HepG2 (cell line): ENCODE results near the gene TASOR2. TPM values are rescaled to one million over a fixed set of nuclear protein-coding genes. Genes with fewer than 3 reads are reported as not detected.

ENCODE experiments used
- IRF2 ChIP-seq: IDR thresholded peaks from 2 replicates; pipeline ENCODE4 v1.6.1; 2018; ENCODE audit warnings: missing genetic modification reagents, missing compliant biosample characterization
- PHF20 ChIP-seq: sonication (generic); formaldehyde crosslinking; IDR thresholded peaks from 2 replicates; pipeline ENCODE4 v1.5.0; 2020; ENCODE audit warnings: mild to moderate bottlenecking, missing genetic modification reagents
- RORA ChIP-seq: sonication (generic); formaldehyde crosslinking; IDR thresholded peaks from 2 replicates; pipeline ENCODE4 v1.5.0; 2020; ENCODE audit warnings: mild to moderate bottlenecking, missing genetic modification reagents, moderate library complexity
- ZNF446 ChIP-seq: sonication (generic); formaldehyde crosslinking; IDR thresholded peaks from 2 replicates; pipeline ENCODE4 v1.5.0; 2020; ENCODE audit warnings: mild to moderate bottlenecking, missing genetic modification reagents
- ZNF83 ChIP-seq: sonication (generic); formaldehyde crosslinking; IDR thresholded peaks from 2 replicates; pipeline ENCODE4 v1.4.0; 2020; ENCODE audit warnings: missing genetic modification reagents, mild to moderate bottlenecking, borderline replicate concordance
- polyA plus RNA-seq, 8 experiments: library from polyadenylated mRNA; depleted of rRNA in 3 of 8; stranded (reverse) in 7 of 8; unstranded in 1 of 8; fragments of >200 nt; fragmentation: Illumina TruSeq in 4 of 8; extraction: Trizol in 4 of 8; gene quantifications; 2 replicates each; pipeline versions ENCODE4 v1.2.1 to v1.2.3, GENCODE V29; 2011 to 2016; ENCODE audit warnings: low read depth in 4 of 8, missing spikeins in 1 of 8, mixed read lengths in 1 of 8; ENCODE audit not compliant: insufficient read depth in 1 of 8
- total RNA-seq, 5 experiments: library from RNA; depleted of rRNA; stranded (reverse); fragments of >200 nt; fragmentation: Illumina TruSeq; extraction: Trizol; gene quantifications; 2 replicates each; pipeline ENCODE4 v1.2.3, GENCODE V29; 2016; ENCODE audit warnings: low read depth in 1 of 5
- TF ChIP-seq, protein P1 (sequence below), 2 experiments: sonication (generic) in 1 of 2; formaldehyde crosslinking in 1 of 2; IDR thresholded peaks; 2 replicates each; pipeline versions ENCODE4 v1.6.1 to v1.9.0; 2014 to 2022; ENCODE audit warnings: antibody characterized with exemption in 1 of 2, borderline replicate concordance in 1 of 2, inconsistent platforms in 1 of 2, low read depth in 1 of 2, missing genetic modification reagents in 1 of 2
- TF ChIP-seq, protein P2 (sequence below): sonication (generic); IDR thresholded peaks from 2 replicates; pipeline ENCODE4 v1.6.1; 2016; ENCODE audit warnings: low read depth, borderline replicate concordance
- TF ChIP-seq, protein P3 (sequence below): IDR thresholded peaks from 2 replicates; pipeline ENCODE4 v1.6.1; 2018; ENCODE audit warnings: missing genetic modification reagents
- TF ChIP-seq, protein P4 (sequence below): sonication (generic); formaldehyde crosslinking; IDR thresholded peaks from 2 replicates; pipeline ENCODE4 v1.5.0; 2020; ENCODE audit warnings: mild to moderate bottlenecking, missing genetic modification reagents, borderline replicate concordance
- TF ChIP-seq, protein P5 (sequence below): sonication (generic); formaldehyde crosslinking; IDR thresholded peaks from 2 replicates; pipeline ENCODE4 v1.4.0; 2020; ENCODE audit warnings: missing genetic modification reagents, borderline replicate concordance

Gene TASOR2
- total and polyA plus RNA-seq, 2 of the 13 experiments (the other 11 are each of a cell fraction or from before 2014, with no cell fraction given), result 24.2 to 55.3 TPM

DNA sequence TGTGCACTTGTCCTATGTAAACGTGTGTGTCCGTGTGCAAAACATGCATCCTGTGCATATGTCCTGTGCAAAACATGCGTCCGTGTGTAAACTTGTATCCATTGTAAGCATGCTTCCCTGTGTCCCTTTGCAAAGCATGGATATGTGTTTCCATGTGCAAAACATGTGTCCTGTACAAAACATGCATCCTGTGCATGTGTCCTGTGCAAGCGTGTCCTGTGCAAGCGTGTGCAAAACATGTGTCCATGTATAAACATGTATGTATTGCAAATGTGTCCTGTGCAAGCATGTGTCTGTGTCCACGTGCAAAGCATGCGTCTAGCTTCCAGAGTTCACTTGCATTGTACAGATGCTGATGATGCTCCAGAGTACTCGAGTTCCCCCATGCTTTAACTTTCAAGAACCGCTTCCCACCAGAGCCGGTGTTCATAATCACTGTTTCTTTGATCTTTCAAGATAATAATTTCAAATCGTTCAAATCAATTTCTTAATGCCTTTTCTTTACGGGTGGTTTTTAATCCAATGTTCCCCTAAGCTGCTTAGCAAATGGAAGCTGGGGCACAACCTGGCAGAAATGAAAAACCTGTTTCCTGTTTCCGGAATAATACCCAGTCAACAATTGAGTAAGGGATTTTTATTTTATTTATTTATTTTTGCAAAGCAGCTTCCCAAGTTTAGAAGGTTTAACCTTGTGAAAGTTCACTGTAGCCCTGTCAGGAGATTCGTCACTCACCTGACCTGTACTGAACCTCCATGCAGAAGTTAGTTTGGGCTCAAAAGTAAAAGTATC, 17.6 kb upstream of the TASOR2 start (continued):
- TF ChIP-seq, protein P1, sequence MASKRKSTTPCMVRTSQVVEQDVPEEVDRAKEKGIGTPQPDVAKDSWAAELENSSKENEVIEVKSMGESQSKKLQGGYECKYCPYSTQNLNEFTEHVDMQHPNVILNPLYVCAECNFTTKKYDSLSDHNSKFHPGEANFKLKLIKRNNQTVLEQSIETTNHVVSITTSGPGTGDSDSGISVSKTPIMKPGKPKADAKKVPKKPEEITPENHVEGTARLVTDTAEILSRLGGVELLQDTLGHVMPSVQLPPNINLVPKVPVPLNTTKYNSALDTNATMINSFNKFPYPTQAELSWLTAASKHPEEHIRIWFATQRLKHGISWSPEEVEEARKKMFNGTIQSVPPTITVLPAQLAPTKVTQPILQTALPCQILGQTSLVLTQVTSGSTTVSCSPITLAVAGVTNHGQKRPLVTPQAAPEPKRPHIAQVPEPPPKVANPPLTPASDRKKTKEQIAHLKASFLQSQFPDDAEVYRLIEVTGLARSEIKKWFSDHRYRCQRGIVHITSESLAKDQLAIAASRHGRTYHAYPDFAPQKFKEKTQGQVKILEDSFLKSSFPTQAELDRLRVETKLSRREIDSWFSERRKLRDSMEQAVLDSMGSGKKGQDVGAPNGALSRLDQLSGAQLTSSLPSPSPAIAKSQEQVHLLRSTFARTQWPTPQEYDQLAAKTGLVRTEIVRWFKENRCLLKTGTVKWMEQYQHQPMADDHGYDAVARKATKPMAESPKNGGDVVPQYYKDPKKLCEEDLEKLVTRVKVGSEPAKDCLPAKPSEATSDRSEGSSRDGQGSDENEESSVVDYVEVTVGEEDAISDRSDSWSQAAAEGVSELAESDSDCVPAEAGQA (IDR thresholded peaks at IDR 0.05; ENCODE audit: low read depth), result no peak
- TF ChIP-seq, protein P1 (CRISPR knock-in tag; IDR thresholded peaks at IDR 0.05; ENCODE audit: borderline replicate concordance), result no peak
- TF ChIP-seq ZNF446 (CRISPR knock-in tag) (no peak), IRF2 (CRISPR knock-in tag) (peak; percentile 8; the same call in 1 of the 2 replicates), RORA (CRISPR knock-in tag) (no peak), ZNF83 (CRISPR knock-in tag) (peak; percentile 59; the same call in 1 of the 2 replicates), PHF20 (CRISPR knock-in tag) (no peak)
- TF ChIP-seq, protein P2, sequence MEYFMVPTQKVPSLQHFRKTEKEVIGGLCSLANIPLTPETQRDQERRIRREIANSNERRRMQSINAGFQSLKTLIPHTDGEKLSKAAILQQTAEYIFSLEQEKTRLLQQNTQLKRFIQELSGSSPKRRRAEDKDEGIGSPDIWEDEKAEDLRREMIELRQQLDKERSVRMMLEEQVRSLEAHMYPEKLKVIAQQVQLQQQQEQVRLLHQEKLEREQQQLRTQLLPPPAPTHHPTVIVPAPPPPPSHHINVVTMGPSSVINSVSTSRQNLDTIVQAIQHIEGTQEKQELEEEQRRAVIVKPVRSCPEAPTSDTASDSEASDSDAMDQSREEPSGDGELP, result no peak
- TF ChIP-seq, protein P3, sequence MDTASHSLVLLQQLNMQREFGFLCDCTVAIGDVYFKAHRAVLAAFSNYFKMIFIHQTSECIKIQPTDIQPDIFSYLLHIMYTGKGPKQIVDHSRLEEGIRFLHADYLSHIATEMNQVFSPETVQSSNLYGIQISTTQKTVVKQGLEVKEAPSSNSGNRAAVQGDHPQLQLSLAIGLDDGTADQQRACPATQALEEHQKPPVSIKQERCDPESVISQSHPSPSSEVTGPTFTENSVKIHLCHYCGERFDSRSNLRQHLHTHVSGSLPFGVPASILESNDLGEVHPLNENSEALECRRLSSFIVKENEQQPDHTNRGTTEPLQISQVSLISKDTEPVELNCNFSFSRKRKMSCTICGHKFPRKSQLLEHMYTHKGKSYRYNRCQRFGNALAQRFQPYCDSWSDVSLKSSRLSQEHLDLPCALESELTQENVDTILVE (CRISPR knock-in tag), result no peak
- TF ChIP-seq, protein P4, sequence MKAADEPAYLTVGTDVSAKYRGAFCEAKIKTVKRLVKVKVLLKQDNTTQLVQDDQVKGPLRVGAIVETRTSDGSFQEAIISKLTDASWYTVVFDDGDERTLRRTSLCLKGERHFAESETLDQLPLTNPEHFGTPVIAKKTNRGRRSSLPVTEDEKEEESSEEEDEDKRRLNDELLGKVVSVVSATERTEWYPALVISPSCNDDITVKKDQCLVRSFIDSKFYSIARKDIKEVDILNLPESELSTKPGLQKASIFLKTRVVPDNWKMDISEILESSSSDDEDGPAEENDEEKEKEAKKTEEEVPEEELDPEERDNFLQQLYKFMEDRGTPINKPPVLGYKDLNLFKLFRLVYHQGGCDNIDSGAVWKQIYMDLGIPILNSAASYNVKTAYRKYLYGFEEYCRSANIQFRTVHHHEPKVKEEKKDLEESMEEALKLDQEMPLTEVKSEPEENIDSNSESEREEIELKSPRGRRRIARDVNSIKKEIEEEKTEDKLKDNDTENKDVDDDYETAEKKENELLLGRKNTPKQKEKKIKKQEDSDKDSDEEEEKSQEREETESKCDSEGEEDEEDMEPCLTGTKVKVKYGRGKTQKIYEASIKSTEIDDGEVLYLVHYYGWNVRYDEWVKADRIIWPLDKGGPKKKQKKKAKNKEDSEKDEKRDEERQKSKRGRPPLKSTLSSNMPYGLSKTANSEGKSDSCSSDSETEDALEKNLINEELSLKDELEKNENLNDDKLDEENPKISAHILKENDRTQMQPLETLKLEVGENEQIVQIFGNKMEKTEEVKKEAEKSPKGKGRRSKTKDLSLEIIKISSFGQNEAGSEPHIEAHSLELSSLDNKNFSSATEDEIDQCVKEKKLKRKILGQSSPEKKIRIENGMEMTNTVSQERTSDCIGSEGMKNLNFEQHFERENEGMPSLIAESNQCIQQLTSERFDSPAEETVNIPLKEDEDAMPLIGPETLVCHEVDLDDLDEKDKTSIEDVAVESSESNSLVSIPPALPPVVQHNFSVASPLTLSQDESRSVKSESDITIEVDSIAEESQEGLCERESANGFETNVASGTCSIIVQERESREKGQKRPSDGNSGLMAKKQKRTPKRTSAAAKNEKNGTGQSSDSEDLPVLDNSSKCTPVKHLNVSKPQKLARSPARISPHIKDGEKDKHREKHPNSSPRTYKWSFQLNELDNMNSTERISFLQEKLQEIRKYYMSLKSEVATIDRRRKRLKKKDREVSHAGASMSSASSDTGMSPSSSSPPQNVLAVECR (CRISPR knock-in tag), result no peak
- TF ChIP-seq, protein P5, sequence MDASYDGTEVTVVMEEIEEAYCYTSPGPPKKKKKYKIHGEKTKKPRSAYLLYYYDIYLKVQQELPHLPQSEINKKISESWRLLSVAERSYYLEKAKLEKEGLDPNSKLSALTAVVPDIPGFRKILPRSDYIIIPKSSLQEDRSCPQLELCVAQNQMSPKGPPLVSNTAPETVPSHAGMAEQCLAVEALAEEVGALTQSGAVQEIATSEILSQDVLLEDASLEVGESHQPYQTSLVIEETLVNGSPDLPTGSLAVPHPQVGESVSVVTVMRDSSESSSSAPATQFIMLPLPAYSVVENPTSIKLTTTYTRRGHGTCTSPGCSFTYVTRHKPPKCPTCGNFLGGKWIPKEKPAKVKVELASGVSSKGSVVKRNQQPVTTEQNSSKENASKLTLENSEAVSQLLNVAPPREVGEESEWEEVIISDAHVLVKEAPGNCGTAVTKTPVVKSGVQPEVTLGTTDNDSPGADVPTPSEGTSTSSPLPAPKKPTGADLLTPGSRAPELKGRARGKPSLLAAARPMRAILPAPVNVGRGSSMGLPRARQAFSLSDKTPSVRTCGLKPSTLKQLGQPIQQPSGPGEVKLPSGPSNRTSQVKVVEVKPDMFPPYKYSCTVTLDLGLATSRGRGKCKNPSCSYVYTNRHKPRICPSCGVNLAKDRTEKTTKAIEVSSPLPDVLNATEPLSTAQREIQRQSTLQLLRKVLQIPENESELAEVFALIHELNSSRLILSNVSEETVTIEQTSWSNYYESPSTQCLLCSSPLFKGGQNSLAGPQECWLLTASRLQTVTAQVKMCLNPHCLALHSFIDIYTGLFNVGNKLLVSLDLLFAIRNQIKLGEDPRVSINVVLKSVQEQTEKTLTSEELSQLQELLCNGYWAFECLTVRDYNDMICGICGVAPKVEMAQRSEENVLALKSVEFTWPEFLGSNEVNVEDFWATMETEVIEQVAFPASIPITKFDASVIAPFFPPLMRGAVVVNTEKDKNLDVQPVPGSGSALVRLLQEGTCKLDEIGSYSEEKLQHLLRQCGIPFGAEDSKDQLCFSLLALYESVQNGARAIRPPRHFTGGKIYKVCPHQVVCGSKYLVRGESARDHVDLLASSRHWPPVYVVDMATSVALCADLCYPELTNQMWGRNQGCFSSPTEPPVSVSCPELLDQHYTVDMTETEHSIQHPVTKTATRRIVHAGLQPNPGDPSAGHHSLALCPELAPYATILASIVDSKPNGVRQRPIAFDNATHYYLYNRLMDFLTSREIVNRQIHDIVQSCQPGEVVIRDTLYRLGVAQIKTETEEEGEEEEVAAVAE (CRISPR knock-in tag), result no peak
